ENCODE results near the gene IFIH1.

GRCh38 chr2:162265666-162266459 is 52.6 kb downstream of the IFIH1 start:
- TF ChIP-seq, protein P1, sequence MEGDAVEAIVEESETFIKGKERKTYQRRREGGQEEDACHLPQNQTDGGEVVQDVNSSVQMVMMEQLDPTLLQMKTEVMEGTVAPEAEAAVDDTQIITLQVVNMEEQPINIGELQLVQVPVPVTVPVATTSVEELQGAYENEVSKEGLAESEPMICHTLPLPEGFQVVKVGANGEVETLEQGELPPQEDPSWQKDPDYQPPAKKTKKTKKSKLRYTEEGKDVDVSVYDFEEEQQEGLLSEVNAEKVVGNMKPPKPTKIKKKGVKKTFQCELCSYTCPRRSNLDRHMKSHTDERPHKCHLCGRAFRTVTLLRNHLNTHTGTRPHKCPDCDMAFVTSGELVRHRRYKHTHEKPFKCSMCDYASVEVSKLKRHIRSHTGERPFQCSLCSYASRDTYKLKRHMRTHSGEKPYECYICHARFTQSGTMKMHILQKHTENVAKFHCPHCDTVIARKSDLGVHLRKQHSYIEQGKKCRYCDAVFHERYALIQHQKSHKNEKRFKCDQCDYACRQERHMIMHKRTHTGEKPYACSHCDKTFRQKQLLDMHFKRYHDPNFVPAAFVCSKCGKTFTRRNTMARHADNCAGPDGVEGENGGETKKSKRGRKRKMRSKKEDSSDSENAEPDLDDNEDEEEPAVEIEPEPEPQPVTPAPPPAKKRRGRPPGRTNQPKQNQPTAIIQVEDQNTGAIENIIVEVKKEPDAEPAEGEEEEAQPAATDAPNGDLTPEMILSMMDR (conservative IDR thresholded peaks at IDR 0.05 in 1 of 2, IDR thresholded peaks at IDR 0.05 in 1 of 2; ENCODE audit: extremely low read depth in 1 of 2, insufficient read depth in 1 of 2, low read depth in 1 of 2, low read length in 2 of 2), result no peak
- no peak for TF ChIP-seq EZH2 (IDR thresholded peaks at IDR 0.05; ENCODE audit: borderline replicate concordance, low read length)

Measured in mammary epithelial cell (primary cell).